ENCODE measurements around the gene SLK.

Gene SLK

DNA sequence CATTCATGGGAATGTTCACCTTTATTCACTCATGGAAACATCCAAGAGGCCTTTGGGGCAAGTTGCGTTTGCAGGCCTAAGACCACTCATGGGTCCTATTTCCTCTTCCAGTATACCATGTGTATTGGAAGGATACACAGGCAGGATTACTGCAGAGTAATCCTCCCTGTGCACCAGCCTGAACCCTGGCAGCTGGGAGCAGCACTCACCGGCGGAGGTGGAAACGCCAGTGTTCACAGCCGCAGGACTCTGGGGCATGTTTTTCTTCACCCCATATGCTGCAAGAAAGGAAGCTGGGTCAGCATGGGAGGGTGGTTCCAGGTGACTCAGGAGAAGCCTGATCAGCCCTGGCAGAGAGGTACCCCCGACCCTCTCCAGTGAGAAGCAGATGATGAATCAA lies 94.3 kb downstream of the SLK start:
- no peak overlapping the region for H3K27ac ChIP-seq
- TF ChIP-seq, protein P1, sequence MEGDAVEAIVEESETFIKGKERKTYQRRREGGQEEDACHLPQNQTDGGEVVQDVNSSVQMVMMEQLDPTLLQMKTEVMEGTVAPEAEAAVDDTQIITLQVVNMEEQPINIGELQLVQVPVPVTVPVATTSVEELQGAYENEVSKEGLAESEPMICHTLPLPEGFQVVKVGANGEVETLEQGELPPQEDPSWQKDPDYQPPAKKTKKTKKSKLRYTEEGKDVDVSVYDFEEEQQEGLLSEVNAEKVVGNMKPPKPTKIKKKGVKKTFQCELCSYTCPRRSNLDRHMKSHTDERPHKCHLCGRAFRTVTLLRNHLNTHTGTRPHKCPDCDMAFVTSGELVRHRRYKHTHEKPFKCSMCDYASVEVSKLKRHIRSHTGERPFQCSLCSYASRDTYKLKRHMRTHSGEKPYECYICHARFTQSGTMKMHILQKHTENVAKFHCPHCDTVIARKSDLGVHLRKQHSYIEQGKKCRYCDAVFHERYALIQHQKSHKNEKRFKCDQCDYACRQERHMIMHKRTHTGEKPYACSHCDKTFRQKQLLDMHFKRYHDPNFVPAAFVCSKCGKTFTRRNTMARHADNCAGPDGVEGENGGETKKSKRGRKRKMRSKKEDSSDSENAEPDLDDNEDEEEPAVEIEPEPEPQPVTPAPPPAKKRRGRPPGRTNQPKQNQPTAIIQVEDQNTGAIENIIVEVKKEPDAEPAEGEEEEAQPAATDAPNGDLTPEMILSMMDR (IDR thresholded peaks at IDR 0.05): no peak
- no peak for TF ChIP-seq ZFX (IDR thresholded peaks at IDR 0.05; ENCODE audit: borderline replicate concordance)

DNA sequence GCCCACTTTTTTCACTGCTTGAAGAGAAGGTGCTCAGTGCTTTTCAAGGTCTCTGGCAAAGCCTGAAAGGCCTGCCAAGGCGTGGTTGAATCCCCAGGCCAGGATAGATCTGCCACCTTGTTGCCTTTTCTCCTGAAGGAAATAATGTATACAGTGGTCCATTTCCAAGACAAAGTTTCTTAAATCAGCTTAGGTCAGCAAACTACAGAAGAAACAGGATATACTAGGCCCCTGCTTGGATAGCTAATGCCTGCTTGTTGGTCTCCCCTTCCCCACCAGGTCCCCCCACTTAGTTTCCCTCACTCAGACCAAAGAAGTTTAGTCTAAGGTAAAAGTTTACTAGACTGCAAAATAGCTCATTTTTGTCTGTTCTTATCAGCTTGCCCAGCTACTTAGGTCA lies 98.8 kb downstream of the SLK start:
- TF ChIP-seq, protein P1 (IDR thresholded peaks at IDR 0.05): no peak
- TF ChIP-seq ZFX (IDR thresholded peaks at IDR 0.05; ENCODE audit: borderline replicate concordance): no peak
- H3K27ac ChIP-seq: no peak overlapping the region

DNA sequence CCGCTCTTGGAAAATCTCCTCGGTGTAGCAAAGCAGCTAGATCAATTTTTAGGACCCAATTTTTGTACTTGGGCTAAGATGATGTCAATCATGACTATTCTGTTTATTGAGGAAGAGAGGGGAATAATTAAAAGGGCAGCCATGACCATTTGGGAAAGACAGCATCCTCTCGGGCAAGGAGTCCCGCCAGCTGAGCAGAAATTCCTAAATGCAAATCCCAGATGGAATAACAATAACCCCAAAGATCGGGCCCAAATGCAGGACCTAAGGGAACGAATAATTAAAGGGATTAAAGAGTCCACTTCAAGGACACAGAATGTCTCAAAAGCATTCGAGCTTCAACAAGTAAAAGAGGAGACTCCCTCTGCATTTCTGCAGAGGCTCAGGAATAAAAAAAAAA lies 100.0 kb downstream of the SLK start:
- H3K27ac ChIP-seq: no peak overlapping the region
- TF ChIP-seq ZFX (IDR thresholded peaks at IDR 0.05; ENCODE audit: borderline replicate concordance): no peak
- TF ChIP-seq, protein P1 (IDR thresholded peaks at IDR 0.05): no peak

DNA sequence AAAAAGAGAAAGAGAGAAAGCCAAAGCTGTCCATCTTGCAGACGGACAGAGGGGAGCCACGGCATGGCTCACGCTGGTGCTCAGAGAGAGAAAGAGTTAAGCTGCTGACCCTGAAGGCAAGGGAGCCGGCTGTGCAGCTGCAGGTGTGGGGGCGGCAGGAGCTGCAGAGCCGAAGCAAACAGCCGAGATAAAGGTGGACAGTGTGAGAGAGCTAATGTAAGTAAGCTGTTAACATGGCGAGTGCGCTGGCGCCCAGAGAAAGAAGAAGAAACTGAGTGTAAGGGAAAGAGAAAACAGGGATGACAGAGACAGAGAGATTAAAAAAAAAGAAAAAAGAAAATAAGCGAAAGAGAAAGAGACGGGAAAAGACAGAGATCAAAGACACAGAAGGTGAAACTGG lies 100.6 kb downstream of the SLK start:
- H3K27ac ChIP-seq: no peak overlapping the region
- TF ChIP-seq ZFX (IDR thresholded peaks at IDR 0.05; ENCODE audit: borderline replicate concordance): no peak
- TF ChIP-seq, protein P1 (IDR thresholded peaks at IDR 0.05): no peak

DNA sequence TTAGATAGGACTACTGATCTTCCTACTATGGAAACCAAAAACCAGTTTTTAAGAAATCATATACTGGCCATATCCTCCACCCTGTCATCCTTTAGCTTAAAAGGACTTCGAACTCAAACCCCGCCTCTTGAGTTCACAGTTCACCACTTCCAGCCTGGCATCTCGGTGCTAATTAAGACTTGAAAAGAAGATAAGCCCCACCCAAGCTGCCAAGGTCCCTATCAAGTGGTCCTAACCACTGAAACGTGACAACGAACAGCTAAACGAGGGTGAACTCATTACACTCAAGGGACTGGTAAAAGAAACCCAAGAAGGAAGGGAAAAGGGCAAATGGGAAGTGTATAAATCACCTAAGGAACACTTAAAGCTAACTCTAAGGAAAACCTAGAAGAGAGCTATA lies 102.7 kb downstream of the SLK start:
- TF ChIP-seq, protein P1 (IDR thresholded peaks at IDR 0.05): no peak
- H3K27ac ChIP-seq: no peak overlapping the region

DNA sequence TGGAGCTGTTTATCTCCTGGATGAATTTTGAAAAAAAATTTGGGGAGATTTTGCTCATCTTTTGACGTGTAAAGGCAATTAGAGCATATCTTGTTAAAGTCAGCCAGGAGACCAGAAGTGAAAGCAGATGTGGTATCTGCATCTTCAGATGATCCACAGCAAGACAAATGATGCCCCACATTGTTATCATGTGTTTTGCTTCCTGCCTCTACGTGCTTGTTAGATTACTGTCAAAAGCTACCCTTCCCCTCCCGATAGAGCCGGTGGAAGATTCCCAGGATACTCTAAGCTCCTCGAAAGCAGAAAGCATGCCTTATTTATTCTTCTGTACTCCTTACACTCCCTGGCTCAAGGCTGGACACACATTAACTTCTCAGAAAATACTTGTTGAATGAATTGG lies 105.8 kb downstream of the SLK start:
- TF ChIP-seq, protein P1 (IDR thresholded peaks at IDR 0.05): no peak
- no peak for TF ChIP-seq ZFX (IDR thresholded peaks at IDR 0.05; ENCODE audit: borderline replicate concordance)

DNA sequence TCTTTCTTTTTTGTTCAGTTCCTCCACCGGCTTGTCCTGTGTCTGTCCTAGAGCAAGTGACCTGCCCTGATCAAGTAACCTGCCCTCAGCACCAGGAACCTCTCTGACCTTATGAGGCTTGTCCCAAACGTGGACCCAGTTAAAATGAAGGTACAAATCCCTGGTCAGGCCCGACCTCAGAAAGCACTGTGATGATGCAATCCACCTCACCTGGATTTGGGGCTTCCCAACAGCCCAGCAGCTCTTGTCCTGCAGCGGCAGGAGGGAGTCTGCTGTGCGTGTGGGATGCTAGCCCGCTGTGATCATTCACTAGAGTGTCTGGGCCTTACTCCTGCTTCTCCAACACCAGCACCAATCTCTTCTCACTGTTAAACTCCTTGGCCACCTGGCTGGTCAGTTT lies 107.6 kb downstream of the SLK start:
- H3K27ac ChIP-seq: no peak overlapping the region
- TF ChIP-seq, protein P1 (IDR thresholded peaks at IDR 0.05): no peak
- no peak for TF ChIP-seq ZFX (IDR thresholded peaks at IDR 0.05; ENCODE audit: borderline replicate concordance)

More for the DNA sequence above, 105.8 kb downstream of the SLK start:
- no peak overlapping the region for H3K27ac ChIP-seq

Data from 22Rv1 (cell line).